ENCODE results near the gene EGR2. TPM values are rescaled to one million over a fixed set of nuclear protein-coding genes. Genes with fewer than 3 reads are reported as not detected.

Gene EGR2
- total RNA-seq = 1 to 10 TPM in 2 of 4 donors, under 1 TPM in 1, not detected in 1; 0.26 to 3.4 (median 1.5) TPM

GRCh38 chr10:62816331-62817120 is at the start of gene EGR2:
EGR2 (minus strand) TSS chr10:62816366; CDS start chr10:62816029, 337 bp downstream.
- Histone ChIP-seq H3K27me3 (peaks cover 0 to 4% of the 10 kb centered on the region in 2 donors), H3K27ac (peak within 1 kb of the TSS; percentile 84 to 90), H3K4me1 (peaks cover 0 to 29% of the 10 kb centered on the region in 2 donors), H3K36me3 (no peaks in the 10 kb centered on the region), H3K4me3 (peak within 1 kb of the TSS; percentile 57 to 90), H3K9me3 (no peaks in the 10 kb centered on the region)
- DNase-seq = peak; percentile 91 to 92
- intact Hi-C loops (cut with DNase I; ENCODE audit: low total_unique reads) = no loop called here
- TF ChIP-seq POLR2A (IDR thresholded peaks at IDR 0.05) (no peak), CTCF (IDR thresholded peaks at IDR 0.05) (no peak)

GRCh38 chr10:62862447-62862846 is 46.3 kb upstream of the EGR2 start:
- Histone ChIP-seq H3K4me1 (no peaks in the 10 kb centered on the region), H3K9me3 (no peaks in the 10 kb centered on the region)
- intact Hi-C loops (cut with DNase I; ENCODE audit: low total_unique reads) = no loop called here

GRCh38 chr10:62861507-62861906 is 45.3 kb upstream of the EGR2 start:
- Histone ChIP-seq H3K4me3 (no peak overlapping the region), H3K27me3 (no peaks in the 10 kb centered on the region), H3K36me3 (no peaks in the 10 kb centered on the region), H3K27ac (no peak overlapping the region), H3K4me1 (no peaks in the 10 kb centered on the region), H3K9me3 (no peaks in the 10 kb centered on the region)
- DNase-seq = no peak
- TF ChIP-seq POLR2A (IDR thresholded peaks at IDR 0.05) (no peak), CTCF (IDR thresholded peaks at IDR 0.05) (no peak)
- intact Hi-C loops (cut with DNase I; ENCODE audit: low total_unique reads) = no loop called here

More at GRCh38 chr10:62862447-62862846, 46.3 kb upstream of the EGR2 start:
- H3K36me3 ChIP-seq = no peaks in the 10 kb centered on the region
- TF ChIP-seq POLR2A (IDR thresholded peaks at IDR 0.05) = no peak
- no peak for TF ChIP-seq CTCF (IDR thresholded peaks at IDR 0.05)
- no peak overlapping the region for H3K4me3 ChIP-seq
- H3K27ac ChIP-seq = no peak overlapping the region
- H3K27me3 ChIP-seq = no peaks in the 10 kb centered on the region
- DNase-seq = no peak

- H3K4me3 ChIP-seq = no peak overlapping the region
- H3K9me3 ChIP-seq = no peaks in the 10 kb centered on the region
- H3K4me1 ChIP-seq = no peaks in the 10 kb centered on the region
- no peaks in the 10 kb centered on the region for H3K27me3 ChIP-seq
- TF ChIP-seq CTCF (IDR thresholded peaks at IDR 0.05) = no peak
- TF ChIP-seq POLR2A (IDR thresholded peaks at IDR 0.05) = no peak
- intact Hi-C loops (cut with DNase I; ENCODE audit: low total_unique reads) = no loop called here
- no peak for DNase-seq
- H3K36me3 ChIP-seq = no peaks in the 10 kb centered on the region
- no peak overlapping the region for H3K27ac ChIP-seq
These were observed 44.8 kb upstream of the EGR2 start for GRCh38 chr10:62860946-62861345.

GRCh38 chr10:62858364-62858763 is 42.2 kb upstream of the EGR2 start:
- no peaks in the 10 kb centered on the region for H3K4me1 ChIP-seq
- H3K27ac ChIP-seq = no peak overlapping the region
- intact Hi-C loops (cut with DNase I; ENCODE audit: low total_unique reads) = no loop called here
- H3K4me3 ChIP-seq = no peak overlapping the region
- H3K36me3 ChIP-seq = no peaks in the 10 kb centered on the region
- peak in 1 of 2 donors; percentile 27 for DNase-seq
- TF ChIP-seq POLR2A (IDR thresholded peaks at IDR 0.05) = no peak
- TF ChIP-seq CTCF (IDR thresholded peaks at IDR 0.05) = no peak
- no peaks in the 10 kb centered on the region for H3K27me3 ChIP-seq
- H3K9me3 ChIP-seq = no peaks in the 10 kb centered on the region
